ENCODE results near the gene SHISA9. TPM values are rescaled to one million over a fixed set of nuclear protein-coding genes. Genes with fewer than 3 reads are reported as not detected.

Gene SHISA9
- total and polyA plus RNA-seq, 2 donors (not counting 1 experiment from before 2014, with no cell fraction given) = 0.03 to 0.07 TPM

DNA sequence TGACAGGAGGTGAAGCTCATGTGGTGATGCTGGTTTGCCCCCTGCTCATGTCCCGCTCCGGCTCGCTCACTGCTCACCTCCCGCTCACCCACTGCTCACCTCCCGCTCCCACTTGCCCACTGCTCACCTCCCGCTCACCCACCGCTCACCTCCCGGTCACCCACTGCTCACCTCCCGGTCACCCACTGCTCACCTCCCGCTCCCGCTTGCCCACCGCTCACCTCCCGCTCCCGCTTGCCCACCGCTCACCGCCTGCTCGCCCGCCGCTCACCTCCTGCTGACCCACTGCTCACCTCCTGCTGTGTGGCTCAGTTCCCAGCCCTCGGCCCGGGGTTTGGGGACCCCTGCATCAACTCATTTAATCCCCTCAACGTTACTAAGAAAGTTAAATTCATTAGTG lies 39.1 kb upstream of the SHISA9 start:
- ChIA-PET CTCF (no interaction called here), POLR2A (no interaction called here)
- TF ChIP-seq, protein P1, sequence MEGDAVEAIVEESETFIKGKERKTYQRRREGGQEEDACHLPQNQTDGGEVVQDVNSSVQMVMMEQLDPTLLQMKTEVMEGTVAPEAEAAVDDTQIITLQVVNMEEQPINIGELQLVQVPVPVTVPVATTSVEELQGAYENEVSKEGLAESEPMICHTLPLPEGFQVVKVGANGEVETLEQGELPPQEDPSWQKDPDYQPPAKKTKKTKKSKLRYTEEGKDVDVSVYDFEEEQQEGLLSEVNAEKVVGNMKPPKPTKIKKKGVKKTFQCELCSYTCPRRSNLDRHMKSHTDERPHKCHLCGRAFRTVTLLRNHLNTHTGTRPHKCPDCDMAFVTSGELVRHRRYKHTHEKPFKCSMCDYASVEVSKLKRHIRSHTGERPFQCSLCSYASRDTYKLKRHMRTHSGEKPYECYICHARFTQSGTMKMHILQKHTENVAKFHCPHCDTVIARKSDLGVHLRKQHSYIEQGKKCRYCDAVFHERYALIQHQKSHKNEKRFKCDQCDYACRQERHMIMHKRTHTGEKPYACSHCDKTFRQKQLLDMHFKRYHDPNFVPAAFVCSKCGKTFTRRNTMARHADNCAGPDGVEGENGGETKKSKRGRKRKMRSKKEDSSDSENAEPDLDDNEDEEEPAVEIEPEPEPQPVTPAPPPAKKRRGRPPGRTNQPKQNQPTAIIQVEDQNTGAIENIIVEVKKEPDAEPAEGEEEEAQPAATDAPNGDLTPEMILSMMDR (IDR thresholded peaks at IDR 0.05) = no peak
- no peak for TF ChIP-seq EZH2 (IDR thresholded peaks at IDR 0.05; ENCODE audit: borderline replicate concordance, insufficient read depth, low read depth, low read length, poor library complexity, severe bottlenecking)
- Mint-ChIP-seq H3K9me3 (ENCODE audit: insufficient read depth) (no peaks in the 10 kb centered on the region), H3K27me3 (no peaks in the 10 kb centered on the region), H3K4me1 (no peaks in the 10 kb centered on the region), H3K4me3 (no peak overlapping the region), H3K27ac (no peak overlapping the region)
- 93% methylated on average over 16 of the region's 22 CpGs for WGBS (ENCODE audit: insufficient coverage)
- Histone ChIP-seq H3K4me3 (ENCODE audit: control extremely low read depth in 1 of 5, extremely low read depth in 1 of 5, insufficient read depth in 1 of 5, low read depth in 2 of 5, low read length in 4 of 5) (no peak overlapping the region), H3K9me3 (ENCODE audit: control extremely low read depth in 1 of 3, control insufficient read depth in 2 of 3, insufficient read depth in 1 of 3, low read length in 2 of 3) (peaks cover 0 to 6% (median 0%) of the 10 kb centered on the region in 3 donors), H4K20me1 (ENCODE audit: control insufficient read depth, insufficient read depth, low read length, poor library complexity, severe bottlenecking) (no peaks in the 10 kb centered on the region), H2AFZ (ENCODE audit: insufficient read depth, low read depth, low read length, poor library complexity, severe bottlenecking) (no peak overlapping the region), H3K79me2 (ENCODE audit: control insufficient read depth, insufficient read depth, low read length) (no peaks in the 10 kb centered on the region), H3K4me1 (ENCODE audit: control insufficient read depth in 2 of 2, insufficient read depth in 2 of 2, low read length in 2 of 2) (no peaks in the 10 kb centered on the region), H3K9ac (ENCODE audit: low read length) (no peak overlapping the region), H3K4me2 (replicated peaks; ENCODE audit: low read depth, low read length, poor library complexity, severe bottlenecking) (no peak overlapping the region), H3K27ac (ENCODE audit: low read length in 2 of 2) (no peak overlapping the region), H3K36me3 (replicated peaks in 1 of 2; ENCODE audit: control extremely low read depth in 1 of 2, control insufficient read depth in 1 of 2, extremely low read depth in 1 of 2, insufficient read depth in 2 of 2, low read length in 1 of 2) (no peaks in the 10 kb centered on the region), H3K27me3 (replicated peaks in 1 of 4; ENCODE audit: control extremely low read depth in 1 of 4, control insufficient read depth in 3 of 4, insufficient read depth in 4 of 4, low read length in 3 of 4) (no peaks in the 10 kb centered on the region)
- intact Hi-C loops (cut with micrococcal nuclease) = no loop called here
- DNase-seq (no peak), ATAC-seq (ENCODE audit: low read depth) (no peak)

DNA sequence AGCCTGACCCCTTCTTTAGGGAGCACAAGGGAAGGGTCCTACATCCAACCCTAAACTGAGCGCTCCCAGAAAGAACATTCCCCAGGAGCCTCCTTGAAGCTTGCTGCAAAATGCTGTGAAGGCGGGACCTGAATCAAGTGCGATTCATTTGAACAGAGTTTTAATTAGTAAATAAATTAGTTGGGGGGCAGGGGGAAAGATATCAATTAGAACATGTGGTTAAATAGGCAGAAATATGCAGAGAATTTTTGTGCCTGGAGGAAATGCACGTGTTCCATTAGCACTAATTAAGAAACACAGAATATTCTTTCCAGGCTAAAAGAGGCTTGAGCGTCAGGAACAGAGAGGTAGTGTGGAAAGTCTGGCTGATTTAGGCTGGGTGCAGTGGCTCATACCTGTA lies 38.5 kb upstream of the SHISA9 start:
- no peak overlapping the region for H3K4me3 ChIP-seq (ENCODE audit: control extremely low read depth in 1 of 5, extremely low read depth in 1 of 5, insufficient read depth in 1 of 5, low read depth in 2 of 5, low read length in 4 of 5)
- DNase-seq (no peak), ATAC-seq (ENCODE audit: low read depth) (no peak)
- TF ChIP-seq, protein P1 (IDR thresholded peaks at IDR 0.05) = no peak
- no peak for TF ChIP-seq EZH2 (IDR thresholded peaks at IDR 0.05; ENCODE audit: borderline replicate concordance, insufficient read depth, low read depth, low read length, poor library complexity, severe bottlenecking)
- H3K4me1 ChIP-seq (ENCODE audit: control insufficient read depth in 2 of 2, insufficient read depth in 2 of 2, low read length in 2 of 2) = no peaks in the 10 kb centered on the region
- no peak overlapping the region for H3K27ac Mint-ChIP-seq
- H2AFZ ChIP-seq (ENCODE audit: insufficient read depth, low read depth, low read length, poor library complexity, severe bottlenecking) = no peak overlapping the region
- no peak overlapping the region for H3K27ac ChIP-seq (ENCODE audit: low read length in 2 of 2)
- no peaks in the 10 kb centered on the region for H3K79me2 ChIP-seq (ENCODE audit: control insufficient read depth, insufficient read depth, low read length)
- 95% methylated on average over 3 of the region's 5 CpGs for WGBS (ENCODE audit: insufficient coverage)
- H3K4me3 Mint-ChIP-seq = no peak overlapping the region
- H3K36me3 ChIP-seq (replicated peaks in 1 of 2; ENCODE audit: control extremely low read depth in 1 of 2, control insufficient read depth in 1 of 2, extremely low read depth in 1 of 2, insufficient read depth in 2 of 2, low read length in 1 of 2) = no peaks in the 10 kb centered on the region
- H3K9ac ChIP-seq (ENCODE audit: low read length) = no peak overlapping the region
- peaks cover 0 to 5% (median 0%) of the 10 kb centered on the region in 3 donors for H3K9me3 ChIP-seq (ENCODE audit: control extremely low read depth in 1 of 3, control insufficient read depth in 2 of 3, insufficient read depth in 1 of 3, low read length in 2 of 3)
- H3K4me2 ChIP-seq (replicated peaks; ENCODE audit: low read depth, low read length, poor library complexity, severe bottlenecking) = no peak overlapping the region
- H3K4me1 Mint-ChIP-seq = no peaks in the 10 kb centered on the region
- POLR2A ChIA-PET = no interaction called here
- CTCF ChIA-PET = no interaction called here
- no peaks in the 10 kb centered on the region for H3K27me3 ChIP-seq (replicated peaks in 1 of 4; ENCODE audit: control extremely low read depth in 1 of 4, control insufficient read depth in 3 of 4, insufficient read depth in 4 of 4, low read length in 3 of 4)
- H3K9me3 Mint-ChIP-seq (ENCODE audit: insufficient read depth) = no peaks in the 10 kb centered on the region
- H4K20me1 ChIP-seq (ENCODE audit: control insufficient read depth, insufficient read depth, low read length, poor library complexity, severe bottlenecking) = no peaks in the 10 kb centered on the region
- no peaks in the 10 kb centered on the region for H3K27me3 Mint-ChIP-seq
- intact Hi-C loops (cut with micrococcal nuclease) = no loop called here
